Endothelial cell of umbilical vein (primary cell): ENCODE results near the gene RNF144B. TPM values are rescaled to one million over a fixed set of nuclear protein-coding genes. Genes with fewer than 3 reads are reported as not detected.

Source experiments
- BruUV-seq: library from RNA; stranded (reverse); fragments of 400-500 nt; replicated peaks from 2 replicates; lab custom pipeline; 2021; lab: Mats Ljungman, UMichigan
- CTCF ChIA-PET: fragments of 300-600, 350-600 bp; sonication (Branson Sonifier 250); formaldehyde crosslinking; loops from one replicate; lab custom pipeline; 2021; ENCODE audit warnings: antibody characterized with exemption, inconsistent platforms; lab: Charles Lee
- POLR2A ChIA-PET: fragments of 300-600, 350-600 bp; sonication (Branson Sonifier 250); formaldehyde crosslinking; loops from one replicate; lab custom pipeline; 2021; ENCODE audit warnings: antibody characterized with exemption, inconsistent platforms; lab: Charles Lee
- DNase-seq: peaks from one replicate; pipeline ENCODE4 v3.0.0-alpha.2; 2011; ENCODE audit warnings: low read depth, low spot score
- FAIRE-seq: peaks from 2 replicates; lab custom pipeline; 2011; peaks lifted over from hg19 to GRCh38; lab: Jason Lieb, UNC
- H2AFZ ChIP-seq: 2 replicates; pipeline ENCODE4 v1.6.0; 2012; ENCODE audit warnings: low read depth, low read length, control low read depth, inconsistent platforms
- H3K27ac ChIP-seq: 2 replicates; pipeline ENCODE4 v1.5.1; 2011; ENCODE audit warnings: low read depth, mild to moderate bottlenecking, control low read depth, low read length, moderate library complexity; ENCODE audit not compliant: insufficient read depth
- H3K27me3 ChIP-seq, 2 experiments: 2 replicates each; pipeline versions ENCODE4 v1.6.0 to v1.6.1; 2011; ENCODE audit warnings: low read length in 2 of 2, mixed read lengths in 1 of 2; ENCODE audit not compliant: control insufficient read depth in 2 of 2, insufficient read depth in 2 of 2
- H3K36me3 ChIP-seq, 2 experiments: 2 replicates in 1 of 2; 3 replicates in 1 of 2; pipeline ENCODE4 v1.5.1; 2011; ENCODE audit warnings: low read length in 2 of 2, mild to moderate bottlenecking in 1 of 2, moderate library complexity in 1 of 2; ENCODE audit not compliant: control insufficient read depth in 2 of 2, insufficient read depth in 2 of 2; ENCODE audit errors: extremely low read depth in 1 of 2
- H3K4me1 ChIP-seq: 3 replicates; pipeline ENCODE4 v1.5.1; 2011; ENCODE audit warnings: mild to moderate bottlenecking, low read length; ENCODE audit not compliant: control insufficient read depth, insufficient read depth; ENCODE audit errors: extremely low read depth
- H3K4me2 ChIP-seq: 2 replicates; pipeline ENCODE4 v1.6.1; 2011; ENCODE audit warnings: low read length, control low read depth, mixed read lengths; ENCODE audit not compliant: insufficient read depth
- H3K4me3 ChIP-seq, 3 experiments: fragments of 200-600 bp in 1 of 3; sonication (generic), shearing (Covaris generic) in 1 of 3; replicated peaks in 1 of 3; 2 replicates each; pipeline ENCODE4 v1.5.1; 2011 to 2016; ENCODE audit warnings: control low read depth in 3 of 3, low read length in 3 of 3, mild to moderate bottlenecking in 2 of 3, inconsistent platforms in 1 of 3, low read depth in 1 of 3, moderate library complexity in 1 of 3; ENCODE audit not compliant: insufficient read depth in 1 of 3
- H3K79me2 ChIP-seq: 2 replicates; pipeline ENCODE4 v1.6.0; 2012; ENCODE audit warnings: low read length, inconsistent platforms; ENCODE audit not compliant: control insufficient read depth, insufficient read depth
- H3K9ac ChIP-seq: replicated peaks from 2 replicates; pipeline ENCODE3; 2011; ENCODE audit warnings: low read length, control low read depth; ENCODE audit not compliant: insufficient read depth; ENCODE audit errors: extremely low read depth
- H3K9me1 ChIP-seq: replicated peaks from 3 replicates; pipeline ENCODE4 v1.6.0; 2011; ENCODE audit warnings: mild to moderate bottlenecking, low read length; ENCODE audit not compliant: control insufficient read depth, insufficient read depth; ENCODE audit errors: extremely low read depth
- H3K9me3 ChIP-seq: replicated peaks from 2 replicates; pipeline ENCODE4 v1.5.1; 2012; ENCODE audit warnings: low read length, inconsistent platforms; ENCODE audit not compliant: control insufficient read depth, insufficient read depth
- H4K20me1 ChIP-seq: replicated peaks from 2 replicates; pipeline ENCODE3; 2011; ENCODE audit warnings: mild to moderate bottlenecking, low read length; ENCODE audit not compliant: control insufficient read depth, insufficient read depth; ENCODE audit errors: extremely low read depth
- EZH2 ChIP-seq: IDR thresholded peaks from 2 replicates; pipeline ENCODE4 v1.6.1; 2012; ENCODE audit warnings: borderline replicate concordance, low read depth, mild to moderate bottlenecking, moderate library complexity, low read length, inconsistent platforms; ENCODE audit not compliant: severe bottlenecking
- FOS ChIP-seq: IDR thresholded peaks from 2 replicates; pipeline ENCODE4 v1.6.1; 2011; ENCODE audit warnings: mild to moderate bottlenecking, low read length, moderate library complexity, borderline replicate concordance; ENCODE audit not compliant: insufficient read depth
- GATA2 ChIP-seq: IDR thresholded peaks from 2 replicates; pipeline ENCODE4 v1.7.0; 2011; ENCODE audit warnings: low read depth, mild to moderate bottlenecking, moderate library complexity, mixed read lengths, low read length; ENCODE audit not compliant: insufficient read length, insufficient read depth
- JUN ChIP-seq: IDR thresholded peaks from 2 replicates; pipeline ENCODE4 v1.6.1; 2011; ENCODE audit warnings: borderline replicate concordance, low read depth; ENCODE audit not compliant: insufficient read length, insufficient read depth
- MYC ChIP-seq: IDR thresholded peaks from one replicate; pipeline ENCODE4 v1.6.1; 2011; ENCODE audit warnings: mild to moderate bottlenecking, low read depth, low read length
- POLR2A ChIP-seq: IDR thresholded peaks from 2 replicates; pipeline ENCODE4 v1.6.1; 2012; ENCODE audit warnings: low read depth, mild to moderate bottlenecking, control low read depth, low read length
- POLR2AphosphoS5 ChIP-seq: IDR thresholded peaks from 2 replicates; pipeline ENCODE4 v1.6.1; 2012; ENCODE audit warnings: low read depth, mild to moderate bottlenecking, control low read depth, low read length, moderate library complexity; ENCODE audit not compliant: insufficient read depth
- dilution Hi-C: fragments of 300-500 bp; cut with MboI; formaldehyde crosslinking; loops from one replicate; pipeline ENCODE4 v1.15.0; 2019; ENCODE audit warnings: low sequenced_read_pairs; ENCODE audit not compliant: extremely low pct_ligation_motif_present
- intact Hi-C: fragments of 100-400 bp; cut with micrococcal nuclease; formaldehyde crosslinking; loops from one replicate; pipeline ENCODE4 v1.10.0; 2022
- polyA plus RNA-seq, 4 experiments: library from polyadenylated mRNA; depleted of rRNA in 3 of 4; stranded (reverse) in 3 of 4; unstranded in 1 of 4; fragments of >200 nt; gene quantifications; 2 replicates each; pipeline versions ENCODE4 v1.2.1 to v1.2.3, GENCODE V29; 2011 to 2012; ENCODE audit warnings: missing spikeins in 1 of 4
- total RNA-seq: library from RNA; stranded (reverse); gene quantifications from 2 replicates; pipeline ENCODE4 v1.2.3, GENCODE V29; 2021
- TF ChIP-seq, protein P1 (sequence below): IDR thresholded peaks from 2 replicates; pipeline ENCODE4 v1.6.1; 2011; ENCODE audit not compliant: insufficient read depth, insufficient read length
- TF ChIP-seq, protein P2 (sequence below), 2 donors: IDR thresholded peaks; 1 replicate in 1 of 2; 2 replicates in 1 of 2; pipeline ENCODE4 v1.5.1; 2011; ENCODE audit warnings: low read length in 2 of 2, mild to moderate bottlenecking in 2 of 2, moderate library complexity in 2 of 2, control low read depth in 1 of 2, inconsistent platforms in 1 of 2, low read depth in 1 of 2; ENCODE audit not compliant: insufficient read depth in 1 of 2; ENCODE audit errors: extremely low read depth in 1 of 2

The RNF144B gene
- total and polyA plus RNA-seq, 2 donors (not counting 3 experiments of a cell fraction or from before 2014, with no cell fraction given): 18.1 to 97.3 TPM

- intact Hi-C loops (no loop called here), dilution Hi-C loops (no loop called here)
- Histone ChIP-seq H3K9me3 (no peaks in the 10 kb centered on the region), H3K27me3 (no peaks in the 10 kb centered on the region), H3K4me3 (no peak overlapping the region), H3K27ac (no peak overlapping the region), H3K4me1 (no peaks in the 10 kb centered on the region), H3K36me3 (peaks cover 3 to 9% of the 10 kb centered on the region in 2 experiments), H3K9ac (no peak overlapping the region), H3K9me1 (no peaks in the 10 kb centered on the region), H3K79me2 (peaks cover 83% of the 10 kb centered on the region), H3K4me2 (no peak overlapping the region), H4K20me1 (peaks cover 2% of the 10 kb centered on the region), H2AFZ (no peak overlapping the region)
- no peak for FAIRE-seq
- TF ChIP-seq GATA2: no peak
- no peak for TF ChIP-seq FOS
- TF ChIP-seq MYC: no peak
- no peak for TF ChIP-seq JUN
- TF ChIP-seq POLR2A: no peak
- TF ChIP-seq, protein P1, sequence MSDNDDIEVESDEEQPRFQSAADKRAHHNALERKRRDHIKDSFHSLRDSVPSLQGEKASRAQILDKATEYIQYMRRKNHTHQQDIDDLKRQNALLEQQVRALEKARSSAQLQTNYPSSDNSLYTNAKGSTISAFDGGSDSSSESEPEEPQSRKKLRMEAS: no peak
- TF ChIP-seq, protein P2, sequence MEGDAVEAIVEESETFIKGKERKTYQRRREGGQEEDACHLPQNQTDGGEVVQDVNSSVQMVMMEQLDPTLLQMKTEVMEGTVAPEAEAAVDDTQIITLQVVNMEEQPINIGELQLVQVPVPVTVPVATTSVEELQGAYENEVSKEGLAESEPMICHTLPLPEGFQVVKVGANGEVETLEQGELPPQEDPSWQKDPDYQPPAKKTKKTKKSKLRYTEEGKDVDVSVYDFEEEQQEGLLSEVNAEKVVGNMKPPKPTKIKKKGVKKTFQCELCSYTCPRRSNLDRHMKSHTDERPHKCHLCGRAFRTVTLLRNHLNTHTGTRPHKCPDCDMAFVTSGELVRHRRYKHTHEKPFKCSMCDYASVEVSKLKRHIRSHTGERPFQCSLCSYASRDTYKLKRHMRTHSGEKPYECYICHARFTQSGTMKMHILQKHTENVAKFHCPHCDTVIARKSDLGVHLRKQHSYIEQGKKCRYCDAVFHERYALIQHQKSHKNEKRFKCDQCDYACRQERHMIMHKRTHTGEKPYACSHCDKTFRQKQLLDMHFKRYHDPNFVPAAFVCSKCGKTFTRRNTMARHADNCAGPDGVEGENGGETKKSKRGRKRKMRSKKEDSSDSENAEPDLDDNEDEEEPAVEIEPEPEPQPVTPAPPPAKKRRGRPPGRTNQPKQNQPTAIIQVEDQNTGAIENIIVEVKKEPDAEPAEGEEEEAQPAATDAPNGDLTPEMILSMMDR (IDR thresholded peaks at IDR 0.05; ENCODE audit: extremely low read depth in 1 of 2, insufficient read depth in 1 of 2, low read depth in 1 of 2, low read length in 2 of 2): no peak
- no peak for TF ChIP-seq EZH2
- no peak for TF ChIP-seq POLR2AphosphoS5
- no peak for DNase-seq
- ChIA-PET CTCF (no interaction called here), POLR2A (no interaction called here)
- no TSS peak for BruUV-seq
These were observed 26.2 kb downstream of the RNF144B start for GRCh38 chr6:18413381-18413780.
